HG03520 (cell line): ENCODE results near the gene OR6C68.
A peak's percentile ranks its signal among the peaks of the same experiment; 100 is the strongest.
"Not testable (repeated sequence)": the region's sequence is repeated elsewhere in the genome, so short reads cannot be mapped to it uniquely, and the experiment has no call there.

ENCODE experiments used
- ATAC-seq: cut with Tn5 transposase; IDR thresholded peaks from one replicate; pipeline ENCODE4 v1.9.1; 2021; ENCODE audit warnings: mild to moderate bottlenecking, moderate library complexity; ENCODE audit not compliant: unreplicated experiment

Gene OR6C68

GRCh38 chr12:55492078-55492477 lies at the start of gene OR6C68:
TSS of gene OR6C68 (plus strand) at chr12:55492378. CDS start at chr12:55492378, 0 bp downstream.
- ATAC-seq: no peak

GRCh38 chr12:55443776-55444175 lies 48.4 kb upstream of the OR6C68 start, which contains the start of gene OR6C2:
TSS of gene OR6C2 (plus strand) at chr12:55444076. CDS start at chr12:55452214, 8,138 bp downstream.
- no peak for ATAC-seq

GRCh38 chr12:55445357-55445756 lies 46.8 kb upstream of the OR6C68 start:
- no peak for ATAC-seq

GRCh38 chr12:55446326-55446725 lies 45.9 kb upstream of the OR6C68 start:
- ATAC-seq: no peak

- ATAC-seq: no peak
Measured at GRCh38 chr12:55448825-55449224, 43.4 kb upstream of the OR6C68 start.

- ATAC-seq: not testable (repeated sequence)
Measured at GRCh38 chr12:55464926-55465325, 27.3 kb upstream of the OR6C68 start.

- peak; percentile 73 for ATAC-seq
Measured at GRCh38 chr12:55467836-55468235, 24.3 kb upstream of the OR6C68 start.

- no peak for ATAC-seq
Measured at GRCh38 chr12:55469291-55469690, 22.9 kb upstream of the OR6C68 start.

GRCh38 chr12:55470088-55470829 lies 21.9 kb upstream of the OR6C68 start, which contains the start of gene OR6C70:
TSS of gene OR6C70 (minus strand) at chr12:55470138. CDS start at chr12:55470138, 0 bp downstream.
- ATAC-seq: no peak

GRCh38 chr12:55472264-55472663 lies 19.9 kb upstream of the OR6C68 start:
- no peak for ATAC-seq

- not testable (repeated sequence) for ATAC-seq
Measured at GRCh38 chr12:55479136-55479535, 13.0 kb upstream of the OR6C68 start.

- not testable (repeated sequence) for ATAC-seq
Measured at GRCh38 chr12:55484284-55484683, 7.9 kb upstream of the OR6C68 start.

- ATAC-seq: no peak
Measured at GRCh38 chr12:55495490-55495889, 3.3 kb downstream of the OR6C68 start.

GRCh38 chr12:55499231-55499630 lies 7.1 kb downstream of the OR6C68 start:
- ATAC-seq: no peak

- no peak for ATAC-seq
Measured at GRCh38 chr12:55499810-55500252, 7.7 kb downstream of the OR6C68 start.

GRCh38 chr12:55501601-55502000 lies 9.4 kb downstream of the OR6C68 start:
- no peak for ATAC-seq

GRCh38 chr12:55515696-55516095 lies 23.5 kb downstream of the OR6C68 start:
- no peak for ATAC-seq

GRCh38 chr12:55516391-55516790 lies 24.2 kb downstream of the OR6C68 start:
- ATAC-seq: no peak
